ENCODE results near the gene NRXN2. TPM values are rescaled to one million over a fixed set of nuclear protein-coding genes. Genes with fewer than 3 reads are reported as not detected.

NRXN2 gene
- total RNA-seq, 1 donor: 5.2 TPM

DNA sequence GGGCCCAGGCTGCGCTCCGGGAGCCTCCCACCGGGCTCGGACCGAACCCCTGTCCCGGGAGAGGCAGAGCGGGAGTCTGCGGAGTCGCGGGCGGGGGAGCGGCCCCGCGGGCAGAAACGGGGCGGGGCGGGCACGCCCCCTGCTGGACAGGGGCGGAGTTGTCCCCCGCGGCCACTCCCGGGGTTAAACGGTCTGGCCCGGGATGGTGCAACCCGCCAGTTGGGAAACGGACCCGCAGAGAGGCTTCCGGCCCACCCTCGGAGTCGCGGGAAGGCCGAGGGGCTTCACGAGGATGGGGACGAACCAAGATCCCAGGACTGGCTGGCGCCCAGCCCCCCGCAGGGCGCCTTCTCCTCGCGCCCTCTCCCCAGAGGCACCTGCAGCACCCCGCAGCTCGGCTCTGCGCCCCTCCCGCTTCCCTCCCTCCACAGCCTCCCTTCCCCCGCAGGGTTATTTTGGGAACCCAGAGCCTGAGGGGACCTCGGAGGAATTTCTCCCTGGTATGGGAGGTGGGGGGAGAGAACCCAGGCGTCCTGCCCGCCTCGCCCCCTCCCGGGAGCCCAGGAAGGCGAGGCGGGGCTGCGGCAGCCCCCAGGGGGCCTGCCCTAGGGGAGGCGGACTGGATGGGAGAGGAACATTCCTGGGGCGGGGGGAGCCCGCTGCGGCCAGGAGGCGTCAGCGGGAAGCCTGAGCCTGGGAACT, 20.0 kb upstream of the NRXN2 start:
- peak; percentile 85 for TF ChIP-seq CTCF (IDR thresholded peaks at IDR 0.05; ENCODE audit: insufficient read depth, low read depth, low read length)
- DNase-seq (ENCODE audit: low read depth): peak; percentile 70
- H3K4me3 ChIP-seq (ENCODE audit: low read depth, low read length): peak overlapping the region; percentile 67

DNA sequence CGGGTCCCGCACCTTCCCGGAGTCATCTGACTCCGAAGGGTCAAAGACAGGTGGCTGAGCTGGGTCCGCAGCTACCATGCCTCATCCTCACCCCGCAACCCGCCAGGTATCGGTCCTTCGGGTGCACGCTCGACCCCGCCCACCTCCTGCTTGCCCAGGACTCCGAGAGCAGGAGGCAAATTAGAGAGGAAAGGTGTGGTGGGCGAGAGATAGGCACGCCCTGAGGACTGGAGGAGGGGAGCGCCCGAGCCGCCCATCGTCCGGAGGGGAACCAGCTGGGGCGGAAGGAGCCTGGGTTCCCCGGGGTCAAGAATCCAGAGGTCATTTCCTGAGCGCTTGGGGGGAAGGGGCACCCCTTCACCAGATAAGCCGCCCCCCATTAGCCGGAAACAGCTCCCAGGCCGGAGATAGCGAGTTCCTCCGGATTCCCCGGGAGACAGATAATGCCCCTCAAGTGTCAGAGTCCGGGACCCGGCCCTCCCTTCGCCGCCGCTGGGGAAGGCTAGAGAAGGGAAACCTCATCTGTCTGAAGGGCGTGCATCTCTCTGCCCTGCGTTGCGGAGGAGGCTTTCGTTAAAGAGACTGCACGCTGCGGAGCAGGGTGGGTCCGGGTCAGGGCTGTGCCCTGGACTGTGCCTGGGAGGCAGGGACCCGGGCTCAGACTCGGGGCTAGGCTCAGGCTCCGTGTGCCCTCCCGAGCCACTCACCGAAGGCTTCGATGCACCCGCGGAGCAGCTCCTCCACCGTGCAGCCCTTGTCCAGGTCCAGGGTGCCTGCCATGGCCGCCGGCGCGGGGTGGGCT, 19.3 kb upstream of the NRXN2 start:
- TF ChIP-seq CTCF (IDR thresholded peaks at IDR 0.05; ENCODE audit: insufficient read depth, low read depth, low read length): no peak
- H3K4me3 ChIP-seq (ENCODE audit: low read depth, low read length): peak overlapping the region; percentile 67
- peak; percentile 16 for DNase-seq (ENCODE audit: low read depth)

DNA sequence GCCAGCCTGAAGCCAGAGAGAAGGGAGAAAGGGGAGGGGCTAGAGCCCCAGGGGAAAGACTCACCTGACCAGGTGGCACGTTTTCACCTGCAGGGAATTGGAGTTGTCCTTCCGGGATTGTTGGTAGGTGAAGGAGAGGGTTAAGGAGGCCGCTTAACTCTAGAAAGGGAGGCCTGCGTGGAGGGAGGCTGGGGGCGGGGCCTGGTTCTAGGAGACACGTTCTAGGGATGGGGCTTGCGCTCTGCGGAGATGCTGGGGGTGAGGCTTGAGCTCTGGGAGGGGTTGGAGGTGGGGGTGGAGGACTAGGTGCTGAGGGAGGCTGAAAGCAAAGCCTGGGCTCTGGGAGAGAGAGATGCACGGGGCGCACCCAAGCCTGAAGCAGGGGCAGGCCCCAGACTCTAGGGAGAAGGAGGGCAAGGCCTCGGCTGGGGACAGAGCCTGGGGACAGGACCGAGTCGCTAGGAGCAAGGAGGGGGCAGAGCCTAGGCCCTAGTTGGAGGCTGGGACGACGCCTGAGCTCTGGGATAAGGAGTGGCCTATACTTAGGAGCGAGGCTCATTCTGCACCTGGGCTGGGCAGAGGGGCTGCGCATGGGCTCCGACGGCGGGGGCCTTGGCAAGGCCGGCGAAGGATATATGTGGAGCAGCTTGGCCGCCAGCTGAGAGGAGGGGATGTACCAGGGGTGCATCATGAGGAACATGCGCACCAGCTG, 18.5 kb upstream of the NRXN2 start:
- TF ChIP-seq CTCF (IDR thresholded peaks at IDR 0.05; ENCODE audit: insufficient read depth, low read depth, low read length): no peak
- peak overlapping the region; percentile 67 for H3K4me3 ChIP-seq (ENCODE audit: low read depth, low read length)
- no peak for DNase-seq (ENCODE audit: low read depth)

- TF ChIP-seq CTCF (IDR thresholded peaks at IDR 0.05; ENCODE audit: insufficient read depth, low read depth, low read length): no peak
- DNase-seq (ENCODE audit: low read depth): no peak
- no peak overlapping the region for H3K4me3 ChIP-seq (ENCODE audit: low read depth, low read length)
Measured at GRCh38 chr11:64739871-64740270, 16.9 kb upstream of the NRXN2 start.

DNA sequence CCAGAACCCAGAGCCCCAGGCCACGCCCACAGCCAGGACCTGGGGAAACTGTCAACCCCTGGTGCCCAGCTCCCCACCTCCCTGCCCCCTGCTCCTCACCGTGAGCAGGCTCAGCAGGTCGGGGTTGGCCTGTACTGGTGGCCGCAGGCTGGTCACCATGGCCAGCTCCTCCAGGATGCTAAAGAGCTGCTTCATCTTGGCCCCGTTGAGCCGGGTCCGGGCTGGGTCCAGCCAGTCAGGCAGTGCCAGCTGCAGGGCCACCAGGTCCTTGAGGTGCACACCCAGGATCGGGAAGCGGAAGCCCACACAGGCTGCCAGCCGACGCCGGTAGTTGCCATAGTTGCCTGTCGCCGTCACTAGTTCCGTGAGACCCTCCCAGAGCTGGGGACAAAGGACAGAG, 13.7 kb upstream of the NRXN2 start:
- TF ChIP-seq CTCF (IDR thresholded peaks at IDR 0.05; ENCODE audit: insufficient read depth, low read depth, low read length): no peak
- no peak for DNase-seq (ENCODE audit: low read depth)
- H3K4me3 ChIP-seq (ENCODE audit: low read depth, low read length): no peak overlapping the region

DNA sequence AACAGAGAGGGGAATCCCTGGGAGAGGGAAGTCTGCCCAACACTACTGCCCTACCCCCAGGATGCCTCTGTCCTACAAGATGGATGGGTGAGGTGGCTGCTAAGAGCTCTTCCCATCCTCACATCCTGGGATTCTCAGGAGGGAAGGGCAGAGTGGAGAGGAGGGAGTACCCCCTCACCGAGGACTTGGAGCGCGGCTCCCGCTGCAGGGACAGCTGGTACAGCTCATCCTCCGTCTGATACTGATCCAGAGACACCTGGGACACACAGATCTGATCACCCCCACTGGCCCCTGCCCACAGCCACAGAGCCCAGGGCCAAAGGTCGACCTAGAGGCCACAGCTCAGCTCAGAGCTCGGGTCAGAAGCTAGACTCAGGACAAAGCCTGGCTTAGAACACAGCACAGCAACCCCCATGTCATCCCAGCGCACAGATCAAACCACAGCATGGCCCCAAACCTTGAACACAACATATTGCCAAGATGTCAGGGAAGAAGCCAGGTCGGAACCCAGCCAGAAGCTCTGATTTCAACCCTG, 12.8 kb upstream of the NRXN2 start:
- H3K4me3 ChIP-seq (ENCODE audit: low read depth, low read length): no peak overlapping the region
- no peak for TF ChIP-seq CTCF (IDR thresholded peaks at IDR 0.05; ENCODE audit: insufficient read depth, low read depth, low read length)
- DNase-seq (ENCODE audit: low read depth): no peak
